Stimulated activated CD8-positive, alpha-beta memory T cell treated with anti-CD3 and anti-CD28 coated beads, Interleukin-7, amount 100 ng/mL, for 1 hour (primary cell): ENCODE results near the gene ISL2.

Source experiments
- DNase-seq, 2 donors: peaks; one replicate each; pipeline ENCODE4 v3.0.0-alpha.2; 2020; ENCODE audit warnings: low read depth in 2 of 2

The ISL2 gene

GRCh38 chr15:76327191-76328105 is 9.1 kb upstream of the ISL2 start:
- DNase-seq, result no peak

- no peak for DNase-seq
Observed at GRCh38 chr15:76328106-76328696, 8.4 kb upstream of the ISL2 start.

- no peak for DNase-seq
Observed at GRCh38 chr15:76328958-76329357, 7.6 kb upstream of the ISL2 start.

GRCh38 chr15:76330080-76330680 is 6.4 kb upstream of the ISL2 start:
- no peak for DNase-seq

GRCh38 chr15:76332796-76333195 is 3.8 kb upstream of the ISL2 start:
- DNase-seq, result no peak

- DNase-seq, result no peak
Observed at GRCh38 chr15:76333309-76333708, 3.3 kb upstream of the ISL2 start.

GRCh38 chr15:76333720-76334437 is 2.7 kb upstream of the ISL2 start:
- DNase-seq, result no peak

- DNase-seq, result no peak
Observed at GRCh38 chr15:76334438-76335306, 1.9 kb upstream of the ISL2 start.

GRCh38 chr15:76335307-76336253 is 993 bp upstream of the ISL2 start:
- DNase-seq, result no peak

- no peak for DNase-seq
Observed at GRCh38 chr15:76337059-76337695, 604 bp downstream of the ISL2 start.

GRCh38 chr15:76337696-76338485 is 1.3 kb downstream of the ISL2 start:
- DNase-seq, result no peak

- DNase-seq, result no peak
Observed at GRCh38 chr15:76338486-76339304, 2.1 kb downstream of the ISL2 start.

GRCh38 chr15:76339305-76340197 is 3.0 kb downstream of the ISL2 start:
- DNase-seq, result no peak

GRCh38 chr15:76340198-76340802 is 3.7 kb downstream of the ISL2 start:
- DNase-seq, result no peak

- no peak for DNase-seq
Observed at GRCh38 chr15:76340803-76341365, 4.3 kb downstream of the ISL2 start.
